ENCODE data around the gene SERPINB13. TPM values are rescaled to one million over a fixed set of nuclear protein-coding genes. Genes with fewer than 3 reads are reported as not detected.
A peak's percentile ranks its signal among the peaks of the same experiment; 100 is the strongest.

Gene SERPINB13
- total RNA-seq, 1 donor from 2014 or later, result not detected

- Histone ChIP-seq H3K36me3 (no peaks in the 10 kb centered on the region), H3K4me3 (no peak overlapping the region), H3K9me3 (replicated peaks) (no peaks in the 10 kb centered on the region), H3K27ac (replicated peaks) (no peak overlapping the region), H3K4me1 (peaks cover 16% of the 10 kb centered on the region), H3K27me3 (ENCODE audit: low read depth) (no peaks in the 10 kb centered on the region)
- TF ChIP-seq CTCF (IDR thresholded peaks at IDR 0.05; ENCODE audit: borderline replicate concordance), result no peak
- intact Hi-C loops (cut with micrococcal nuclease), result no loop called here
- DNase-seq, result no peak
These were observed 37.1 kb upstream of the SERPINB13 start for GRCh38 chr18:63550068-63550467.

- H3K27ac ChIP-seq (replicated peaks), result no peak overlapping the region
- H3K27me3 ChIP-seq (ENCODE audit: low read depth), result no peaks in the 10 kb centered on the region
- no peak for TF ChIP-seq CTCF (IDR thresholded peaks at IDR 0.05; ENCODE audit: borderline replicate concordance)
- H3K9me3 ChIP-seq (replicated peaks), result no peaks in the 10 kb centered on the region
- peaks cover 16% of the 10 kb centered on the region for H3K4me1 ChIP-seq
- no peak for DNase-seq
- H3K36me3 ChIP-seq, result no peaks in the 10 kb centered on the region
- no peak overlapping the region for H3K4me3 ChIP-seq
- intact Hi-C loops (cut with micrococcal nuclease), result no loop called here
These were observed 35.4 kb upstream of the SERPINB13 start for GRCh38 chr18:63551769-63552168.

- Histone ChIP-seq H3K4me3 (no peak overlapping the region), H3K36me3 (no peaks in the 10 kb centered on the region), H3K4me1 (peaks cover 16% of the 10 kb centered on the region), H3K27me3 (ENCODE audit: low read depth) (no peaks in the 10 kb centered on the region), H3K9me3 (replicated peaks) (no peaks in the 10 kb centered on the region), H3K27ac (replicated peaks) (peak overlapping the region; percentile 47)
- DNase-seq, result no peak
- TF ChIP-seq CTCF (IDR thresholded peaks at IDR 0.05; ENCODE audit: borderline replicate concordance), result no peak
- intact Hi-C loops (cut with micrococcal nuclease), result no loop called here
These were observed 34.6 kb upstream of the SERPINB13 start for GRCh38 chr18:63552581-63552980.

GRCh38 chr18:63553081-63553480 is 34.1 kb upstream of the SERPINB13 start:
- DNase-seq, result no peak
- no peaks in the 10 kb centered on the region for H3K9me3 ChIP-seq (replicated peaks)

GRCh38 chr18:63559567-63560491 is 27.3 kb upstream of the SERPINB13 start:
- Histone ChIP-seq H3K4me3 (no peak overlapping the region), H3K36me3 (no peaks in the 10 kb centered on the region), H3K27ac (replicated peaks) (no peak overlapping the region), H3K4me1 (no peaks in the 10 kb centered on the region), H3K9me3 (replicated peaks) (no peaks in the 10 kb centered on the region), H3K27me3 (ENCODE audit: low read depth) (no peaks in the 10 kb centered on the region)
- TF ChIP-seq CTCF (IDR thresholded peaks at IDR 0.05; ENCODE audit: borderline replicate concordance), result no peak
- intact Hi-C loops (cut with micrococcal nuclease), result no loop called here
- DNase-seq, result no peak

More at GRCh38 chr18:63553081-63553480, 34.1 kb upstream of the SERPINB13 start:
- no peak overlapping the region for H3K4me3 ChIP-seq
- peaks cover 16% of the 10 kb centered on the region for H3K4me1 ChIP-seq
- peak overlapping the region; percentile 47 for H3K27ac ChIP-seq (replicated peaks)
- no peaks in the 10 kb centered on the region for H3K36me3 ChIP-seq
- no peak for TF ChIP-seq CTCF (IDR thresholded peaks at IDR 0.05; ENCODE audit: borderline replicate concordance)
- intact Hi-C loops (cut with micrococcal nuclease), result no loop called here
- H3K27me3 ChIP-seq (ENCODE audit: low read depth), result no peaks in the 10 kb centered on the region

Measured in left ventricle myocardium inferior (tissue), 1 donor.